ENCODE data around the gene SESTD1. TPM values are rescaled to one million over a fixed set of nuclear protein-coding genes. Genes with fewer than 3 reads are reported as not detected.
A peak's percentile ranks its signal among the peaks of the same experiment; 100 is the strongest.

SESTD1 gene
- total and polyA plus RNA-seq, 2 of the 8 experiments (the other 6 are each of a cell fraction or from before 2014, with no cell fraction given) = 5.2 to 49.6 TPM

- no peak overlapping the region for H2BK20ac ChIP-seq (ENCODE audit: low read length)
- no peaks in the 10 kb centered on the region for H3K36me3 ChIP-seq (ENCODE audit: control insufficient read depth in 2 of 4, insufficient read depth in 4 of 4, low read length in 3 of 4)
- CTCF ChIA-PET (ENCODE audit: partially characterized antibody) = interaction anchor here (0.6 to 2.4 kb wide), 32 partner anchors 9 to 428 kb away, joined by 3 to 14 read pairs (median 4); no protein-coding TSS in a partner anchor
- no peak overlapping the region for H3K27ac ChIP-seq (ENCODE audit: low read depth, low read length)
- no peaks in the 10 kb centered on the region for H3K79me2 ChIP-seq (ENCODE audit: control insufficient read depth in 1 of 2, insufficient read depth in 2 of 2, low read length in 2 of 2)
- no peak overlapping the region for H3K14ac ChIP-seq (ENCODE audit: insufficient read length)
- POLR2A ChIA-PET (ENCODE audit: partially characterized antibody) = no interaction called here
- no peak overlapping the region for H2AK5ac ChIP-seq (ENCODE audit: low read depth, low read length)
- peak; percentile 63 to 66 for TF ChIP-seq RAD21 (IDR thresholded peaks at IDR 0.05 in 1 of 2, conservative IDR thresholded peaks at IDR 0.05 in 1 of 2; ENCODE audit: low read depth in 2 of 2, low read length in 2 of 2)
- no peak for TF ChIP-seq JUND (IDR thresholded peaks at IDR 0.05; ENCODE audit: low read length)
- peak in 2 of 3 experiments; percentile 37 to 49; a peak in 2 of 4 replicates for TF ChIP-seq CTCF (IDR thresholded peaks at IDR 0.05; ENCODE audit: control extremely low read depth in 1 of 3, insufficient read depth in 1 of 3, low read depth in 1 of 3, low read length in 3 of 3)
- H4K20me1 ChIP-seq (replicated peaks in 1 of 2; ENCODE audit: control insufficient read depth in 1 of 2, insufficient read depth in 2 of 2, low read length in 2 of 2) = no peaks in the 10 kb centered on the region
- H2BK5ac ChIP-seq (ENCODE audit: low read depth, low read length) = no peak overlapping the region
- H2AFZ ChIP-seq (ENCODE audit: low read length) = no peak overlapping the region
- H3K4me2 ChIP-seq (ENCODE audit: insufficient read depth in 1 of 2, low read depth in 2 of 2, low read length in 2 of 2) = no peak overlapping the region
- H4K8ac ChIP-seq (ENCODE audit: extremely low read depth, insufficient read depth, low read length) = no peak overlapping the region
- no peak for DNase-seq (ENCODE audit: low read depth in 1 of 2, low spot score in 2 of 2)
- H2BK120ac ChIP-seq (replicated peaks; ENCODE audit: low read depth, low read length) = no peak overlapping the region
- H3K18ac ChIP-seq (ENCODE audit: extremely low read depth, low read length) = no peak overlapping the region
- no peak overlapping the region for H3K23ac ChIP-seq (ENCODE audit: insufficient read length)
- no peak overlapping the region for H3K9ac ChIP-seq (replicated peaks in 1 of 4; ENCODE audit: extremely low read depth in 1 of 4, low read depth in 3 of 4, low read length in 3 of 4)
- H3K9me3 ChIP-seq (ENCODE audit: insufficient read depth in 2 of 2, low read depth in 1 of 2, low read length in 1 of 2) = no peaks in the 10 kb centered on the region
- H2BK12ac ChIP-seq (ENCODE audit: low read depth, low read length) = no peak overlapping the region
- H3K4me3 ChIP-seq (ENCODE audit: extremely low read depth in 1 of 4, insufficient read depth in 2 of 4, low read depth in 3 of 4, low read length in 4 of 4) = no peak overlapping the region
- H4K5ac ChIP-seq (ENCODE audit: insufficient read length, low read depth, low read length) = no peak overlapping the region
- no peaks in the 10 kb centered on the region for H3K79me1 ChIP-seq (ENCODE audit: low read depth, low read length)
- no peaks in the 10 kb centered on the region for H3K23me2 ChIP-seq (ENCODE audit: low read depth, low read length)
- H3K56ac ChIP-seq (replicated peaks; ENCODE audit: insufficient read length, low read depth, low read length) = no peak overlapping the region
- no peak overlapping the region for H4K91ac ChIP-seq (replicated peaks; ENCODE audit: insufficient read length, low read length)
- no peaks in the 10 kb centered on the region for H3K4me1 ChIP-seq (replicated peaks in 1 of 4; ENCODE audit: control insufficient read depth in 3 of 4, insufficient read depth in 4 of 4, low read length in 3 of 4)
- peak; percentile 28 for FAIRE-seq
- H3K27me3 ChIP-seq (replicated peaks in 1 of 4; ENCODE audit: control insufficient read depth in 3 of 4, extremely low read depth in 1 of 4, insufficient read depth in 3 of 4, low read length in 3 of 4) = no peaks in the 10 kb centered on the region
- H2BK15ac ChIP-seq (ENCODE audit: low read length) = no peak overlapping the region
- 95% methylated on average over 1 of the region's 1 CpG; no CpG with 5 or more reads in 1 of the 2 experiments for WGBS, 2 experiments (ENCODE audit: extremely low coverage in 1 of 2, insufficient coverage in 1 of 2, insufficient read length in 1 of 2, insufficient replicate concordance in 2 of 2, low coverage in 1 of 2, low lambda C conversion rate in 2 of 2, missing lambda C conversion rate in 1 of 2)
- no peak overlapping the region for H3K4ac ChIP-seq (replicated peaks; ENCODE audit: insufficient read length, low read depth, low read length)
Observed at GRCh38 chr2:179129574-179130238, 134.9 kb downstream of the SESTD1 start.
